Liver (tissue), 9 donors: ENCODE data around the gene BIN1. TPM values are rescaled to one million over a fixed set of nuclear protein-coding genes. Genes with fewer than 3 reads are reported as not detected.

Experiments used
- DNase-seq: peaks from one replicate; pipeline ENCODE4 v3.0.0-alpha.2; 2017; ENCODE audit warnings: low spot score
- H3K27ac ChIP-seq, 2 donors: one replicate each; pipeline ENCODE4 v1.7.0; 2013; ENCODE audit warnings: inconsistent platforms in 2 of 2, low read length in 2 of 2, control low read depth in 1 of 2, low read depth in 1 of 2, mild to moderate bottlenecking in 1 of 2
- H3K27me3 ChIP-seq, 4 donors: one replicate each; pipeline versions ENCODE4 v1.6.1 to v1.7.0; 2013; ENCODE audit warnings: low read length in 3 of 4, inconsistent platforms in 1 of 4, mild to moderate bottlenecking in 1 of 4, moderate library complexity in 1 of 4; ENCODE audit not compliant: control insufficient read depth in 4 of 4, insufficient read depth in 4 of 4
- H3K36me3 ChIP-seq, 4 donors: one replicate each; pipeline versions ENCODE4 v1.6.1 to v1.7.0; 2013; ENCODE audit warnings: low read length in 3 of 4, mild to moderate bottlenecking in 3 of 4, low read depth in 1 of 4, moderate library complexity in 1 of 4; ENCODE audit not compliant: control insufficient read depth in 4 of 4, insufficient read depth in 3 of 4
- H3K4me1 ChIP-seq, 4 donors: one replicate each; pipeline versions ENCODE4 v1.6.1 to v1.7.0; 2013; ENCODE audit warnings: low read length in 3 of 4, mild to moderate bottlenecking in 3 of 4, moderate library complexity in 1 of 4; ENCODE audit not compliant: control insufficient read depth in 4 of 4, insufficient read depth in 4 of 4
- H3K4me3 ChIP-seq, 3 donors: one replicate each; pipeline versions ENCODE4 v1.6.1 to v1.7.0; 2013; ENCODE audit warnings: low read length in 3 of 3, control low read depth in 1 of 3, low read depth in 1 of 3, mild to moderate bottlenecking in 1 of 3
- H3K9ac ChIP-seq, 2 donors: one replicate each; pipeline ENCODE4 v1.7.0; 2013; ENCODE audit warnings: low read length in 2 of 2, mild to moderate bottlenecking in 2 of 2, moderate library complexity in 2 of 2, control low read depth in 1 of 2, low read depth in 1 of 2
- H3K9me3 ChIP-seq, 4 donors: one replicate each; pipeline versions ENCODE4 v1.6.1 to v1.7.0; 2013; ENCODE audit warnings: low read length in 3 of 4; ENCODE audit not compliant: control insufficient read depth in 4 of 4
- CTCF ChIP-seq: fragments of 150-350 bp; IDR thresholded peaks from 2 replicates; pipeline ENCODE4 v1.5.1; 2017; ENCODE audit warnings: improper control_type of control experiment, low read depth, low read length; ENCODE audit not compliant: missing input control
- EGR1 ChIP-seq, 2 donors: IDR thresholded peaks; 2 replicates each; pipeline ENCODE4 v1.6.1; 2016 to 2018; ENCODE audit warnings: antibody characterized with exemption in 2 of 2, low read depth in 2 of 2
- FOXA1 ChIP-seq: IDR thresholded peaks from 2 replicates; pipeline ENCODE4 v1.6.1; 2016; ENCODE audit warnings: antibody characterized with exemption
- FOXA2 ChIP-seq: IDR thresholded peaks from 2 replicates; pipeline ENCODE4 v1.6.1; 2016; ENCODE audit warnings: antibody characterized with exemption
- GABPA ChIP-seq, 2 donors: IDR thresholded peaks in 1 of 2; conservative IDR thresholded peaks in 1 of 2; 2 replicates each; pipeline ENCODE4 v1.6.1; 2016; ENCODE audit warnings: antibody characterized with exemption in 2 of 2, mild to moderate bottlenecking in 1 of 2, moderate library complexity in 1 of 2
- HNF4A ChIP-seq, 2 donors: conservative IDR thresholded peaks; 2 replicates each; pipeline ENCODE4 v1.6.1; 2016; ENCODE audit warnings: antibody characterized with exemption in 2 of 2, mild to moderate bottlenecking in 2 of 2
- HNF4G ChIP-seq: IDR thresholded peaks from 2 replicates; pipeline ENCODE4 v1.6.1; 2016; ENCODE audit warnings: antibody characterized with exemption
- JUND ChIP-seq, 2 donors: IDR thresholded peaks; 2 replicates each; pipeline ENCODE4 v1.6.1; 2016; ENCODE audit warnings: antibody characterized with exemption in 2 of 2
- RAD21 ChIP-seq, 2 donors: IDR thresholded peaks; 2 replicates each; pipeline ENCODE4 v1.6.1; 2016; ENCODE audit warnings: antibody characterized with exemption in 2 of 2, mild to moderate bottlenecking in 2 of 2
- RXRA ChIP-seq, 2 donors: IDR thresholded peaks; 2 replicates each; pipeline ENCODE4 v1.6.1; 2017 to 2018; ENCODE audit warnings: antibody characterized with exemption in 2 of 2, mild to moderate bottlenecking in 1 of 2
- SP1 ChIP-seq: IDR thresholded peaks from 2 replicates; pipeline ENCODE4 v1.6.1; 2018; ENCODE audit warnings: antibody characterized with exemption, mild to moderate bottlenecking
- TAF1 ChIP-seq: conservative IDR thresholded peaks from 2 replicates; pipeline ENCODE4 v1.6.1; 2016; ENCODE audit warnings: antibody characterized with exemption, mild to moderate bottlenecking
- YY1 ChIP-seq: IDR thresholded peaks from 2 replicates; pipeline ENCODE4 v1.6.1; 2016; ENCODE audit warnings: antibody characterized with exemption, mild to moderate bottlenecking
- WGBS: extraction: QIAGEN DNeasy Blood & Tissue Kit; methylation state at CpG from one replicate; pipeline ENCODE4 v1.1.7; 2013; 5-methylcytosine and 5-hydroxymethylcytosine counted together
- polyA plus RNA-seq, 2 donors: library from polyadenylated mRNA; stranded (reverse) in 1 of 2; unstranded in 1 of 2; fragments of 200-250 nt in 1 of 2; fragments of >200 nt in 1 of 2; fragmentation: Nextera tagmentation in 1 of 2; extraction: Ambion mirVana in 1 of 2; gene quantifications; one replicate each; pipeline versions ENCODE4 v1.2.1 to v1.2.3, GENCODE V29; 2013 to 2015
- total RNA-seq, 2 donors: library from RNA; depleted of rRNA; stranded (reverse); fragments of >200 nt; gene quantifications; one replicate each; pipeline ENCODE4 v1.2.3, GENCODE V29; 2014
- TF ChIP-seq, protein P1 (sequence below): IDR thresholded peaks from 2 replicates; pipeline ENCODE4 v1.6.1; 2016; ENCODE audit warnings: antibody characterized with exemption
- TF ChIP-seq, protein P2 (sequence below): IDR thresholded peaks from 2 replicates; pipeline ENCODE4 v1.6.1; 2016; ENCODE audit warnings: antibody characterized with exemption
- TF ChIP-seq, protein P3 (sequence below): IDR thresholded peaks from 2 replicates; pipeline ENCODE4 v1.6.1; 2016; ENCODE audit warnings: antibody characterized with exemption
- donor health status: healthy.
- donor health status: healthy.
- donor health status: healthy.
- donor health status: healthy.
- donor health status: healthy.

BIN1 gene
- total and polyA plus RNA-seq, 4 donors: 13.3 to 21.5 (median 15.0) TPM

- no peaks in the 10 kb centered on the region for H3K9me3 ChIP-seq
- no peak overlapping the region for H3K4me3 ChIP-seq
- TF ChIP-seq RAD21 (IDR thresholded peaks at IDR 0.05): no peak
- H3K36me3 ChIP-seq: no peaks in the 10 kb centered on the region
- no peaks in the 10 kb centered on the region for H3K27me3 ChIP-seq
- H3K27ac ChIP-seq: no peak overlapping the region
- DNase-seq: no peak
- H3K4me1 ChIP-seq: peaks cover 0 to 11% (median 0%) of the 10 kb centered on the region in 4 donors
- no peak overlapping the region for H3K9ac ChIP-seq
- WGBS: 86% methylated on average over 5 of the region's 5 CpGs
These were observed 28.9 kb downstream of the BIN1 start for GRCh38 chr2:127078028-127078427.

- Histone ChIP-seq H3K4me1 (peaks cover 0 to 3% (median 0%) of the 10 kb centered on the region in 4 donors), H3K27me3 (no peaks in the 10 kb centered on the region), H3K9ac (no peak overlapping the region), H3K4me3 (no peak overlapping the region), H3K27ac (no peak overlapping the region), H3K36me3 (no peaks in the 10 kb centered on the region), H3K9me3 (no peaks in the 10 kb centered on the region)
- TF ChIP-seq GABPA (IDR thresholded peaks at IDR 0.05 in 1 of 2, conservative IDR thresholded peaks at IDR 0.05 in 1 of 2) (no peak), HNF4G (no peak)
- no peak for DNase-seq
- WGBS: 86% methylated on average over 11 of the region's 11 CpGs
These were observed 30.0 kb downstream of the BIN1 start for GRCh38 chr2:127076924-127077323.

- Histone ChIP-seq H3K4me3 (no peak overlapping the region), H3K27ac (no peak overlapping the region), H3K4me1 (peaks cover 0 to 3% (median 0%) of the 10 kb centered on the region in 4 donors), H3K9ac (no peak overlapping the region), H3K36me3 (no peaks in the 10 kb centered on the region), H3K27me3 (no peaks in the 10 kb centered on the region), H3K9me3 (no peaks in the 10 kb centered on the region)
- DNase-seq: no peak
- TF ChIP-seq EGR1 (IDR thresholded peaks at IDR 0.05; ENCODE audit: low read depth in 2 of 2): no peak
- TF ChIP-seq, protein P1, sequence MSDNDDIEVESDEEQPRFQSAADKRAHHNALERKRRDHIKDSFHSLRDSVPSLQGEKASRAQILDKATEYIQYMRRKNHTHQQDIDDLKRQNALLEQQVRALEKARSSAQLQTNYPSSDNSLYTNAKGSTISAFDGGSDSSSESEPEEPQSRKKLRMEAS: no peak
- TF ChIP-seq HNF4G: no peak
- WGBS: 98% methylated on average over 5 of the region's 5 CpGs
These were observed 30.7 kb downstream of the BIN1 start for GRCh38 chr2:127076290-127076689.

DNA sequence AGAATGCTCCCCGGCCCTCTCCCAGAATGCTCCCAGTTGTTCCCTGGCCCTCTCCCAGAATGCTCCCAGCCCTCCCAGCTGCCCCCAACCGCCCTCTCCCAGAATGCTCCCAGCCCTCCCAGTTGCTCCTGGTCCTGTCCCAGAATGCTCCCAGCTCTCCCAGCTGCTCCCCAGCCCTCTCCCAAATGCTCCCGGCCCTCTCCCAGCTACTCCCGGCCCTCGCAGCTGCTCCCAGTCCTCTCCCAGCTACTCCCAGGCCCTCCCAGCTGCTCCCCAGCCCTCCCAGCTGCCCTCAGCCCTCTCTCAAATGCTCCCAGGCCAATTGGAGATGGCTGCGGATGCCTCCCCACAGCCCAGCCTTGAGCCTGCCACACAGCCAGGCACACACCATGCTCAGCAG, 31.1 kb downstream of the BIN1 start:
- H3K4me3 ChIP-seq: no peak overlapping the region
- no peak overlapping the region for H3K9ac ChIP-seq
- TF ChIP-seq RXRA (IDR thresholded peaks at IDR 0.05) (no peak), FOXA2 (no peak), TAF1 (no peak), EGR1 (IDR thresholded peaks at IDR 0.05; ENCODE audit: low read depth in 2 of 2) (no peak), SP1 (no peak), JUND (IDR thresholded peaks at IDR 0.05) (no peak), HNF4A (conservative IDR thresholded peaks at IDR 0.05) (no peak), HNF4G (no peak), FOXA1 (no peak), YY1 (no peak), CTCF (no peak), RAD21 (IDR thresholded peaks at IDR 0.05) (no peak)
- TF ChIP-seq, protein P1: no peak
- TF ChIP-seq, protein P2, sequence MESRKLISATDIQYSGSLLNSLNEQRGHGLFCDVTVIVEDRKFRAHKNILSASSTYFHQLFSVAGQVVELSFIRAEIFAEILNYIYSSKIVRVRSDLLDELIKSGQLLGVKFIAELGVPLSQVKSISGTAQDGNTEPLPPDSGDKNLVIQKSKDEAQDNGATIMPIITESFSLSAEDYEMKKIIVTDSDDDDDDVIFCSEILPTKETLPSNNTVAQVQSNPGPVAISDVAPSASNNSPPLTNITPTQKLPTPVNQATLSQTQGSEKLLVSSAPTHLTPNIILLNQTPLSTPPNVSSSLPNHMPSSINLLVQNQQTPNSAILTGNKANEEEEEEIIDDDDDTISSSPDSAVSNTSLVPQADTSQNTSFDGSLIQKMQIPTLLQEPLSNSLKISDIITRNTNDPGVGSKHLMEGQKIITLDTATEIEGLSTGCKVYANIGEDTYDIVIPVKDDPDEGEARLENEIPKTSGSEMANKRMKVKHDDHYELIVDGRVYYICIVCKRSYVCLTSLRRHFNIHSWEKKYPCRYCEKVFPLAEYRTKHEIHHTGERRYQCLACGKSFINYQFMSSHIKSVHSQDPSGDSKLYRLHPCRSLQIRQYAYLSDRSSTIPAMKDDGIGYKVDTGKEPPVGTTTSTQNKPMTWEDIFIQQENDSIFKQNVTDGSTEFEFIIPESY: no peak
- TF ChIP-seq, protein P3, sequence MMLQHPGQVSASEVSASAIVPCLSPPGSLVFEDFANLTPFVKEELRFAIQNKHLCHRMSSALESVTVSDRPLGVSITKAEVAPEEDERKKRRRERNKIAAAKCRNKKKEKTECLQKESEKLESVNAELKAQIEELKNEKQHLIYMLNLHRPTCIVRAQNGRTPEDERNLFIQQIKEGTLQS: no peak
- WGBS: 83% methylated on average over 6 of the region's 6 CpGs
- peaks cover 0 to 3% (median 0%) of the 10 kb centered on the region in 4 donors for H3K4me1 ChIP-seq
- H3K27me3 ChIP-seq: no peaks in the 10 kb centered on the region
- H3K36me3 ChIP-seq: no peaks in the 10 kb centered on the region
- no peaks in the 10 kb centered on the region for H3K9me3 ChIP-seq
- no peak overlapping the region for H3K27ac ChIP-seq
- no peak for DNase-seq
